22Rv1 (cell line): ENCODE results near the gene ME3.

Source experiments
- CTCF ChIP-seq: fragments of 450-650 bp; IDR thresholded peaks from 2 replicates; pipeline ENCODE4 v1.5.1; 2017; ENCODE audit warnings: mild to moderate bottlenecking
- ZFX ChIP-seq: fragments of 450-650 bp; IDR thresholded peaks from 2 replicates; pipeline ENCODE4 v1.6.1; 2017; ENCODE audit warnings: antibody characterized with exemption, borderline replicate concordance

- TF ChIP-seq CTCF = no peak
- TF ChIP-seq ZFX = no peak
Measured at GRCh38 chr11:86673872-86674750, 1.7 kb upstream of the ME3 start.
